Bronchial epithelial cell (primary cell): Measurements from ENCODE around the gene KLF3. TPM values are rescaled to one million over a fixed set of nuclear protein-coding genes. Genes with fewer than 3 reads are reported as not detected.
"Not testable (repeated sequence)": the region's sequence is repeated elsewhere in the genome, so short reads cannot be mapped to it uniquely, and the experiment has no call there.

Experiments used
- DNase-seq: peaks from one replicate; pipeline ENCODE4 v3.0.0-alpha.2; 2010; ENCODE audit warnings: low read depth
- FAIRE-seq: peaks from 2 replicates; lab custom pipeline; 2011; peaks lifted over from hg19 to GRCh38; lab: Jason Lieb, UNC
- H3K27me3 ChIP-seq: 2 replicates; pipeline ENCODE4 v1.5.1; 2011; ENCODE audit warnings: low read length; ENCODE audit not compliant: control insufficient read depth, insufficient read depth
- H3K36me3 ChIP-seq: 2 replicates; pipeline ENCODE4 v1.5.1; 2011; ENCODE audit warnings: low read length; ENCODE audit not compliant: control insufficient read depth, insufficient read depth
- H3K4me3 ChIP-seq: 2 replicates; pipeline ENCODE4 v1.5.1; 2011; ENCODE audit warnings: mild to moderate bottlenecking, low read depth, low read length, control low read depth
- CTCF ChIP-seq: IDR thresholded peaks from 2 replicates; pipeline ENCODE4 v1.5.1; 2011; ENCODE audit warnings: mild to moderate bottlenecking, moderate library complexity, low read length, control low read depth, inconsistent platforms; ENCODE audit not compliant: insufficient read depth, severe bottlenecking
- total RNA-seq: library from RNA; depleted of rRNA; stranded (reverse); fragments of >200 nt; gene quantifications from 2 replicates; pipeline ENCODE4 v1.2.1, GENCODE V29; 2014

KLF3 gene
- total RNA-seq, 1 donor from 2014 or later: 33.4 TPM

- Histone ChIP-seq H3K36me3 (no peaks in the 10 kb centered on the region), H3K4me3 (no peak overlapping the region), H3K27me3 (no peaks in the 10 kb centered on the region)
- TF ChIP-seq CTCF: no peak
- no peak for DNase-seq
- no peak for FAIRE-seq
Observed at GRCh38 chr4:38620065-38620464, 43.9 kb upstream of the KLF3 start.

GRCh38 chr4:38620527-38621027 lies 43.4 kb upstream of the KLF3 start:
- Histone ChIP-seq H3K27me3 (no peaks in the 10 kb centered on the region), H3K4me3 (no peak overlapping the region), H3K36me3 (no peaks in the 10 kb centered on the region)
- FAIRE-seq: no peak
- DNase-seq: no peak
- TF ChIP-seq CTCF: no peak

GRCh38 chr4:38621028-38621684 lies 42.8 kb upstream of the KLF3 start:
- H3K4me3 ChIP-seq: peak overlapping the region; percentile 3
- no peak for TF ChIP-seq CTCF
- FAIRE-seq: peak; percentile 58
- H3K36me3 ChIP-seq: no peaks in the 10 kb centered on the region
- H3K27me3 ChIP-seq: no peaks in the 10 kb centered on the region
- peak; percentile 100 for DNase-seq

GRCh38 chr4:38621831-38622230 lies 42.2 kb upstream of the KLF3 start:
- FAIRE-seq (no peak), DNase-seq (peak; percentile 57)
- no peak for TF ChIP-seq CTCF
- H3K4me3 ChIP-seq: no peak overlapping the region
- H3K36me3 ChIP-seq: no peaks in the 10 kb centered on the region
- H3K27me3 ChIP-seq: no peaks in the 10 kb centered on the region

GRCh38 chr4:38622340-38622739 lies 41.7 kb upstream of the KLF3 start:
- not testable (repeated sequence) for DNase-seq, H3K36me3 ChIP-seq, FAIRE-seq, H3K27me3 ChIP-seq, H3K4me3 ChIP-seq

- Histone ChIP-seq H3K4me3 (no peak overlapping the region), H3K36me3 (no peaks in the 10 kb centered on the region), H3K27me3 (no peaks in the 10 kb centered on the region)
- no peak for DNase-seq
- no peak for TF ChIP-seq CTCF
- no peak for FAIRE-seq
Observed at GRCh38 chr4:38623260-38623659, 40.7 kb upstream of the KLF3 start.
